Dedifferentiated amniotic fluid mesenchymal stem cell (primary cell): ENCODE measurements around the gene C13orf46.

Source experiments
- DNase-seq: peaks from one replicate; pipeline ENCODE4 v3.0.0-alpha.2; 2016; ENCODE audit errors: extremely low spot score

Gene C13orf46

GRCh38 chr13:113970810-113971470, 2.9 kb downstream of the C13orf46 start:
- DNase-seq, result no peak

GRCh38 chr13:113969973-113970611, 3.8 kb downstream of the C13orf46 start:
- no peak for DNase-seq

- no peak for DNase-seq
Measured at GRCh38 chr13:113969311-113969972, 4.4 kb downstream of the C13orf46 start.

- DNase-seq, result no peak
Measured at GRCh38 chr13:113968463-113969310, 5.2 kb downstream of the C13orf46 start.

GRCh38 chr13:113967729-113968462, 6.0 kb downstream of the C13orf46 start:
- no peak for DNase-seq

- DNase-seq, result no peak
Measured at GRCh38 chr13:113967206-113967720, 6.6 kb downstream of the C13orf46 start.

- no peak for DNase-seq
Measured at GRCh38 chr13:113965968-113966884, 7.7 kb downstream of the C13orf46 start.

GRCh38 chr13:113965383-113965874, 8.4 kb downstream of the C13orf46 start:
- DNase-seq, result no peak

- DNase-seq, result no peak
Measured at GRCh38 chr13:113964251-113964995, 9.5 kb downstream of the C13orf46 start.

- DNase-seq, result no peak
Measured at GRCh38 chr13:113963376-113963775, 10.5 kb downstream of the C13orf46 start.

- DNase-seq, result no peak
Measured at GRCh38 chr13:113962975-113963374, 10.9 kb downstream of the C13orf46 start.

GRCh38 chr13:113962386-113962785, 11.5 kb downstream of the C13orf46 start:
- DNase-seq, result no peak

GRCh38 chr13:113960276-113960948, 13.5 kb downstream of the C13orf46 start:
- no peak for DNase-seq

- DNase-seq, result no peak
Measured at GRCh38 chr13:113959198-113959597, 14.7 kb downstream of the C13orf46 start.

GRCh38 chr13:113958373-113958772, 15.5 kb downstream of the C13orf46 start:
- no peak for DNase-seq

- DNase-seq, result no peak
Measured at GRCh38 chr13:113956571-113956970, 17.3 kb downstream of the C13orf46 start.

GRCh38 chr13:113955691-113956090, 18.2 kb downstream of the C13orf46 start:
- no peak for DNase-seq

GRCh38 chr13:113955235-113955634, 18.6 kb downstream of the C13orf46 start:
- no peak for DNase-seq
